Epithelial cell of prostate (primary cell): Measurements from ENCODE around the gene SERPINE1.
"Not testable (repeated sequence)": the region's sequence is repeated elsewhere in the genome, so short reads cannot be mapped to it uniquely, and the experiment has no call there.

Source experiments
- DNase-seq: peaks from one replicate; pipeline ENCODE4 v3.0.0-alpha.2; 2011; ENCODE audit warnings: low read depth, low spot score
- H3K27ac ChIP-seq: fragments of 450-650 bp; 2 replicates; pipeline ENCODE4 v1.5.1; 2017; ENCODE audit warnings: mild to moderate bottlenecking

Gene SERPINE1

GRCh38 chr7:101100858-101101847 lies 25.8 kb upstream of the SERPINE1 start:
- DNase-seq: no peak
- peak overlapping the region; percentile 70 for H3K27ac ChIP-seq

- DNase-seq: no peak
- no peak overlapping the region for H3K27ac ChIP-seq
These were observed 24.9 kb upstream of the SERPINE1 start for GRCh38 chr7:101102026-101102425.

- not testable (repeated sequence) for H3K27ac ChIP-seq
These were observed 23.2 kb upstream of the SERPINE1 start for GRCh38 chr7:101103701-101104100.

GRCh38 chr7:101104193-101104713 lies 22.7 kb upstream of the SERPINE1 start:
- DNase-seq: no peak
- H3K27ac ChIP-seq: no peak overlapping the region

More at GRCh38 chr7:101103701-101104100, 23.2 kb upstream of the SERPINE1 start:
- DNase-seq: not testable (repeated sequence)

DNA sequence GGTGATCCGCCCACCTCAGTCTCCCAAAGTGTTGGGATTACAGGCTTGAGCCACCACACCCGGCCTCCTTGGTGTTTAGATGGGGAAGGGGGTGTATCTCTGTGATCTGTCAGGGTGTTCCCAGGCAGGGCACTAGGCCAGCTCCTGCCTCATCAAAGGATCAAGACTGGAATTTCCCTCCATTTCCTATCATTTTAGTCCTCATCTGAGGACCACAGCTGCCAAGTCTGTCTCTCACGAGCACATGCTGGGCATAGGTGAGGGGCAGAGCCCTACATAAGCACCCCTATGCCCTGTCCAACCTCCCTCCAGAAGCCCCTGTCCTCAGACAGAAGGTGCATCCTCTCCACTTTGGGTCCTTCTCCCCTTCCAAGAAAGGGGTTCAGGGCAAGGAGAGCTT lies 22.1 kb upstream of the SERPINE1 start:
- H3K27ac ChIP-seq: no peak overlapping the region
- DNase-seq: no peak

DNA sequence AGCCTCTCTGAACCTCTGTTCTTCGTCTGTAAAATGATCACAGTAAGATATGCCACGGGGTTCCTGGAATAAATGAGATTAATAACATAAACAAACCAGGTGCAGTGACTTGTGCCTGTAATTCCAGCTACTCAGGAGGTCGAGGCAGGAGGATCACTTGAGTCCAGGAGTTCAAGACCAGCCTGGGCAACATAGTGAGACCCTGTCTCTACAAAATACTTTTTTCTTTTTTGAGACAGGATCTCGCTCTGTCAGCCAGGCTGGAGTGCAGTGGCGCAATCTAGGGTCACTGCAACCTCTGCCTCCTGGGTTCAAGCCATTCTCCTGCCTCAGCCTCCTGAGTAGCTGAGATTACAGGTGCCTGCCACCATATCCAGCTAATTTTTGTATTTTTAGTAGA lies 21.7 kb upstream of the SERPINE1 start:
- DNase-seq, H3K27ac ChIP-seq: not testable (repeated sequence)

DNA sequence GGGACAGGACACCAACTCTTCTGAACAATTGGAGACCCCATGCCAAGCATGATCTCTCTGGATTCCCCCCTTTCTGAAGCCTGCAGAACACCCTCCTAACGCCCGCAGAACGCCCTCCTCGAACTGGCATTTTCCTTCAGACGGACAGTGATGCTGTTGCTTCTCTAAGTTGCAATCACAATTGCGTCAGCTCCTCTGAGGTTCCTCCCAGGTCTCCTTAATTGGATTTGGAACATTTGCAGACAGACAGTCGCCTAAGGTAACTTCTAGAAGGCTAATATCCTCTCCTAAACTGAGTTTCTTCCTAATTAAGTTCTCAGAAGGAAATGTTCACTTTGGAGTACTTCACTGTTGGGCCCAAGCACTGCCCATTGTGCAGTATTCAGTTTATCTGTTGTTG lies 20.5 kb upstream of the SERPINE1 start:
- no peak for DNase-seq

GRCh38 chr7:101108330-101108857 lies 18.5 kb upstream of the SERPINE1 start:
- DNase-seq: no peak
- H3K27ac ChIP-seq: peak overlapping the region; percentile 75

More for the DNA sequence above, 20.5 kb upstream of the SERPINE1 start:
- no peak overlapping the region for H3K27ac ChIP-seq

GRCh38 chr7:101108961-101109360 lies 17.9 kb upstream of the SERPINE1 start:
- H3K27ac ChIP-seq: peak overlapping the region; percentile 75
- DNase-seq: peak; percentile 97

GRCh38 chr7:101109368-101109767 lies 17.5 kb upstream of the SERPINE1 start:
- H3K27ac ChIP-seq: peak overlapping the region; percentile 75
- no peak for DNase-seq

DNA sequence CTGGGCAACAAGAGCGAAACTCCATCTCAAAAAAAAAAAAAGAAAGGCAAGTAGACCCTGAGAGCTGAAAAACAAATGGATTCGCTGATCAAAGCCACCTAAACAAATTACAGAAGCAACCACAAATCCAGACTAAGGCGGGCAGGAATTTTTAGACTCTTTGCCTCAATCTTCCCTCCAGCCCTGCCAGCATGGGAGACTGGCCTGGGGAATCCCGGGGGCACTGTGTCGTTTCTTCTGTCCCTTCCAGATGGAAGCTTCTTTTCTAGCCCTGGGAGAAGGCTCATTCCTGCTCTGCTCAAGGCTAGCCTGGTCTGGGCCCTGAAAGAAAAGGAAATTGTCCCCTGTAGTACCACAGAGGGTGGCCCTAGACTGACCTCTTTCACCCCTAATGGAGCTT lies 15.6 kb upstream of the SERPINE1 start:
- no peak overlapping the region for H3K27ac ChIP-seq
- no peak for DNase-seq

- no peak overlapping the region for H3K27ac ChIP-seq
- no peak for DNase-seq
These were observed 14.7 kb upstream of the SERPINE1 start for GRCh38 chr7:101112233-101112632.

GRCh38 chr7:101113140-101113539 lies 13.8 kb upstream of the SERPINE1 start:
- H3K27ac ChIP-seq: not testable (repeated sequence)

GRCh38 chr7:101113836-101114235 lies 13.1 kb upstream of the SERPINE1 start:
- no peak for DNase-seq
- H3K27ac ChIP-seq: peak overlapping the region; percentile 40

More at GRCh38 chr7:101113140-101113539, 13.8 kb upstream of the SERPINE1 start:
- not testable (repeated sequence) for DNase-seq

- no peak for DNase-seq
- peak overlapping the region; percentile 40 for H3K27ac ChIP-seq
These were observed 12.4 kb upstream of the SERPINE1 start for GRCh38 chr7:101114492-101114891.

GRCh38 chr7:101115215-101115614 lies 11.7 kb upstream of the SERPINE1 start:
- DNase-seq: no peak
- no peak overlapping the region for H3K27ac ChIP-seq

DNA sequence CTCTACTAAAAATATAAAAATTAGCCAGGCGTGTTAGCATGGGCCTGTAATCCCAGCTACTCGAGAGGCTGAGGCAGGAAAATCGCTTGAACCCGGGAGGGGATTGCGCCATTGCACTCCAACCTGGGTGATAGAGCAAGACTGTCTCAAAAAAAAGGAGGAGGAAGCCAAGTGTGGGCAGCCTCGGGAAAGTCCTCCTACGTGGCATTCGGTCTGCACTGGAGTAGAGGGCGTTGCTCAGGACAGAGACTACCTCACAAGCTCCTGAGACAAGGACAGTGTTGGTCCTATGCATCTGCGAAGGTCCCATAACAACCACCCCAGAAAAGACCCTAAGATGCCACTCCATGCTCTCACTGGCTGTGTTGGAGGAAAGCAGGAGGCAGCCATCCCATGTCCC lies 10.0 kb upstream of the SERPINE1 start:
- no peak overlapping the region for H3K27ac ChIP-seq
- no peak for DNase-seq

- H3K27ac ChIP-seq: peak overlapping the region; percentile 19
- no peak for DNase-seq
These were observed 8.0 kb upstream of the SERPINE1 start for GRCh38 chr7:101118856-101119255.

DNA sequence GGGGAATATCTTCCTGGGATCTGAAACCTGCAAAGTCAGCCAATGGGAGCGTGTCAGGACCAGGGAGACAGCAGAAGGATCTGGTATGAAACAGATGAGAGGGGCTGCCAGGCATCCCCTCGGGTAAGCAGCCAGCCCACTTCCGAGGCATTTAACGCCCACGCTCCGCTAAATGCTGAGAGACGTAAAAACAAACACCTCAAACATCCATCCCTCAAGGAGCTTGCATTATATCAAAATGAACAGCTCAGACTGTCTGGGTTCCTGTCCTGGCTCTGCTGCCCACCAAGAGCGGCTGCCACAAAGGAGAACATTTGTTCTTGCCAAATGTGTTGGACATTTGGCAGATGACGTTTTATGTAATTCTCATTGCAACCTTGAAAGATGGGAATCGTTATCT lies 7.0 kb upstream of the SERPINE1 start:
- H3K27ac ChIP-seq: no peak overlapping the region
- no peak for DNase-seq

GRCh38 chr7:101120315-101120714 lies 6.6 kb upstream of the SERPINE1 start:
- H3K27ac ChIP-seq: no peak overlapping the region
- DNase-seq: no peak

GRCh38 chr7:101121631-101121990 lies 5.3 kb upstream of the SERPINE1 start:
- peak overlapping the region; percentile 56 for H3K27ac ChIP-seq
- not testable (repeated sequence) for DNase-seq
